GM19395 (cell line): ENCODE measurements around the gene JAKMIP2.
"Not testable (repeated sequence)": the region's sequence is repeated elsewhere in the genome, so short reads cannot be mapped to it uniquely, and the experiment has no call there.

Experiments
- ATAC-seq: cut with Tn5 transposase; IDR thresholded peaks from one replicate; pipeline ENCODE4 v1.9.1; 2021; ENCODE audit warnings: mild to moderate bottlenecking, moderate library complexity; ENCODE audit not compliant: unreplicated experiment

JAKMIP2 gene

DNA sequence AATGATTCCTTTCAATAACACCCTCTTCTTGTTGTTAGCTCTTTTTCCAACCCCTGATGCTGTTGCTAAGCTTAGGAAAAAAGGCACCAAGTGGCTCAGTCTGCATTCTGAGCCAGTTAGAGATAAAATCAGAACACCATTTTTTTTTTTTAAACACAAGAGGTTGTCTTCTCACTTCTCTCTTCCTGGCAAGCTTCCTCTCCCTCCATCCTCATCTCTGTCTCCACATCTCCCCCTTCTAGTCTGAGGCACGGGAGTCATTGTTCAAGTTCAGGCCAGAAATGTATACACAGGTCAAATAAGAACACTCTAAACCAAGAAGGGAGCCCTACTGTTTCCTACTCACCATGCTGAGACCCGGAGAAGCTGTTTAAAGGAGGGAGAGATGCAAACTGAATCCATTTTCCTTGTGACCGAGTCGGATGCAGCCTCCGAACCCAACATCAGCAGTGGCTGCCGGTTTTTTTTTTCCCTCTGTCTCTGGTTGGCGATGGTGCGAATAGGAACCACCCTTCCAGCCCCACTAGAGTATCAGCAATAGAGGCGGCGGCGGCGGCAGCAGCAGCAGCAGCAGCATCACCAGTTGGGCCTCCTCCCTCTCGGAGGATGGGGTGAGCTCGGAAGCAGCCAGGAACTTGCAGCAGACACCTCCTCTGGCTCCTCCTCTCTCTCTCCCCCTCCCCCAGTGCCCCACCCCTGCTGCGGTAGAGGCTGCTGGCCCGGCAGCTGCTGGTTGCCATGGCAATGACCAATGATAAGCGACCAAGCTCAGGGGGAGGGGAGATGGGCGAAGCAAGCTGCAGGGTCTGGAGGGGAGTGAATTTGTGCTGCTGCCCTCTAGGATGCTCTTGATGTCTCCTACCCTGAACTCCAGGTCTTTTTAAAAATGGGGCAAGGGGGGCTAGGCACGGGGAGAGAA, at the start of gene JAKMIP2:
TSS of gene JAKMIP2 (minus strand) at position 619 of the 919 bp plus-strand sequence. CDS start 110,922 bp downstream, outside the sequence.
- ATAC-seq, result peak; percentile 96

- ATAC-seq, result no peak
These were observed 48.9 kb upstream of the JAKMIP2 start, which contains the start of gene SPINK1 for GRCh38 chr5:147831465-147831864. SPINK1 (minus strand) TSS chr5:147831671; CDS start chr5:147831577, 94 bp downstream.

DNA sequence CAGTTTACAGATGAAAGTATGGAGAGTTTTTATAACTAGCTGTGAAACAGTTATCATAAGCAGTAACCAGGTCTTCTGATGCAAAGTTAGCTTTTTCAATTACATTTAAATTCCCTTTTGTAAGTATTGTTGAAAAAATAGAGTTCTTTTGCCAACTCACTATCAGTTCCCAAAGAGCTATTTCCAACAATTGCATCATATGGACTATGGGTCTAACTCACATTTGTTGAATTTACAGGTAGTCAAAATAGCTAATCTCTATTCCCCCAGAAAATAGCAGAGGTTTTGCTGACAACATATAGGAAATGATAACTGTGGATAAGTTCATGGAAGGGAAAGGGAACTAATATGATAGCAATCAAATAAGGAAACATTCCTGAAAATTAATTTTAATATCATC, 47.5 kb upstream of the JAKMIP2 start:
- ATAC-seq, result no peak

DNA sequence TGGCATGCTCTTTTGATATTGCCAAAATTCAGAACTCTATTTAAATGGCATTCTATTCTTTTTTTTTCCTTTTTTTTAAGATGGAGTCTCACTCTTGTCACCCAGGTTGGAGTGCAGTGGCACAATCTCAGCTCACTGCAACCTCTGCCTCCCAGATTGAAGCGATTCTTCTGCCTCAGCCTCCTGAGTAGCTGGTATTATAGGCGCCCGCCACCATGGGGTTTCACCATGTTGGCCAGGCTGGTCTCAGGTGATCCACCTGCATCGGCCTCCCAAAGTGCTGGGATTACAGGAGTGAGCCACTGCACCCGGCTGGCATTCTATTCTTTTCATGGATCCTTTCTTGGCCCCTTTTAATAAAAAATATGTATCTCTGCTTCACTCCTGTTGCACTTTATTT, 44.5 kb upstream of the JAKMIP2 start:
- not testable (repeated sequence) for ATAC-seq

DNA sequence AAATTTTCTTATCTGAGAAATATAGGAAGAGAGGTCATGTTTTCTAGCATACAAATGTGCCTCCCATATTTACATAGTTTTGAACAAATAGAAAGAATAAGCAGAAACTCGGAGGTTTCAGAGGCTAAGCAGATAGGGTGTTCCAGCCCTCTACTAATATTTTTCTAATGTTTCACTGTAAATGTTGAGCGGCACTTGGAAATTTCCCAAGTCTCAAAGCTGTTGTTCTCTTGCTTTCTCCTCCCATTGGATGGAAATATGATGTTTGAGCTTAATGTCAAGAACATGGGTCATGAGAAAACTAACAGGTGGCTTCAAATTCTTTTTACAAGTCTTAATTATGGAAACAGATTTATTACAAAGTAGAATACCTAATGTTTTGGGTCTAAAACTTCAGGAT, 43.8 kb upstream of the JAKMIP2 start:
- ATAC-seq, result no peak

DNA sequence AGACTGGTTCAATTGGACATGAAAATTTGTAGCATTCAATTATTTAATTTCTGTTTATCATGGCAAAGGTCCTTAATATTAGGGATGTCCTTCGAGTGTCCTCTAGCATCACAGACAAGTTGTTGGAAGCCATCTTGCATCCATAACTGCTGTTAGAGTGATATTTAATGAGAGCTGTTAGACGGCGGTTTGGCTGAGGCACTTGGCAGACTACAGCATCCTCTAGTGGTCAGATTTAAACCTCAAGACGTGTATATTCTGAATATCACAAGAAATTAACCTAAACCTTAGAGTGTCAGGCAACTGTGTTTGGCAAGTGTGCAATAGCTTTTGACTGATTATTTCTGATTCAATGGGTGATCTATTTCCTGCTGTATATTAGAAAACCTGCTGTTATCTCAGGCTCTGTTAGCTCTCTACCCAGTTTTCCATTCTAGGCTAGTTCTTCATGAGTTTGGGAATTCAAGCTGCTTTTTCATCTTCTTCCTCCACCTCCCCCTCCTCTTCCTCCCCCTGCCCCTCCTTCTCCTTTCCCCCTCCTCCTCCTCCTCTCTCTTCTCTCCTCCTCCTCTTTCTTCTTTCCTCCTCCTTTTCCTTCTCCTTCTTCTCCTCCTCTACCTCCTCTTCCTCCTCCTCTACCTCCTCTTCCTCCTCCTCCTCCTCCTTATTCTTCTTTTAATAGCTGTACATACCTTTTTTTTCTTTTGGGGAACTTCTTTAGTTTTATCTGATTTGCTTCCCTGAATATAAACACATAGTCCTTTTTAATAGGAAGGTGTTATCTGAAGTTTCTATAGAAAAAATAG, 40.4 kb upstream of the JAKMIP2 start:
- peak; percentile 94 for ATAC-seq

DNA sequence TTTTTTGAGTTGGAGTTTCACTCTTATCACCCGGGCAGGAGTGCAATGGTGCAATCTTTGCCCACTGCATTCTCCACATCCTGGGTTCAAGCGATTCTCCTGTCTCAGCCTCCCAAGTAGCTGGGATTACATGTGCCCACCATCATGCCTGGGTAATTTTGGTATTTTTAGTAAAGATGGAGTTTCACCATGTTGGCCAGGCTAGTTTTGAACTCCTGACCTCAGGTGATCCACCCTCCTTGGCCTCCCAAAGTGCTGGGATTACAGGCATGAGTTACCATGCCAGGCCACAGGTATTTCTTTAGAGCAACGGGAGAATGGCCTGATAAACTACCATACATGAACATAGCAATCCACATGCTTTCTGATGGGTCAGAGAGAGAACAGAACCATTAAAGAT, 39.7 kb upstream of the JAKMIP2 start:
- ATAC-seq, result peak; percentile 16

- no peak for ATAC-seq
These were observed 39.2 kb upstream of the JAKMIP2 start for GRCh38 chr5:147821766-147822165.

DNA sequence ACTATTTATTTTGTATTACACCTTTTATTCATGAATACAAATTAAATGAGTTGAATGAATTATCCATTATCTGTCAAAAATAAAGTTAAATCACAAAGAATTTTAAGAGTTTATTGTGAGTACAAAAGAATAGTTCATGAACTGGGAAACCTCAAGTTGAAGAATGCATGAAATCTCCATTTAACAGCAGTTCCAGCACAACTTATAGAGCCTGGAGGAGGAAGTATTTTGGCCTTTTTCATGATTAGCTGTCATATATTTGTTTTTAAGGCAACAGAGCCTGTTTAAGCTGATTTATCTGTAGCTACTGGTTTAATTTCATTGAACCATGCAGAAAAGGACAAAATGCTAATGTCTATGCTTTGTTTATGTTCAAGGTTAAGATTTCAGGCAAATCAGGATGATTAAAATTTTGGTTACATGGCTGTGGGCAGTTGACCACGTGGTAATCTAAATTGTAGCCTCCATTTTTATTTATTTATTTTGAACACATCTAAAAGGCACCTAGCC, 36.8 kb upstream of the JAKMIP2 start:
- ATAC-seq, result no peak

GRCh38 chr5:147818290-147818689, 35.8 kb upstream of the JAKMIP2 start:
- no peak for ATAC-seq

GRCh38 chr5:147813696-147814095, 31.2 kb upstream of the JAKMIP2 start:
- ATAC-seq, result no peak

- ATAC-seq, result no peak
These were observed 27.5 kb upstream of the JAKMIP2 start for GRCh38 chr5:147809830-147810666.

- ATAC-seq, result peak; percentile 96
These were observed 22.5 kb upstream of the JAKMIP2 start for GRCh38 chr5:147805030-147805454.

DNA sequence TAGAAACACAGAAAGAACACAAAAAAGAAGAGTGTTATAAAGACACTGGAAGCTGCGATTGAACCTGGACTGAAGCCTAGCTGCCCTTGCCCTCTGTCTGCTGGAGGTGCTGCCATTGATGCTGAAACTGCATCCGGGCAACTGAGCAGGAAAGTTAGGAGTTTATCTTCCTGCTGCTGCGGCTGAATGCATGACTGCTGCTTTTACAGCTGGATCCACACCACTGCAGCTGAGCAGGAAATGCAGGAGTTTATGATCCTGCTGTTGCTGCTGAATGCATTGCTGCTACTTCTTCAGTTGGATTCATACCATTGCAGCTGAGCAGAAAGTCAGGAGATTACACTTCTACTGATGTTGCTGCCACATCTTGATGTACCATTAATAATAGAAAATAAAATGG, 21.8 kb upstream of the JAKMIP2 start:
- no peak for ATAC-seq

- ATAC-seq, result no peak
These were observed 21.4 kb upstream of the JAKMIP2 start for GRCh38 chr5:147803926-147804325.

DNA sequence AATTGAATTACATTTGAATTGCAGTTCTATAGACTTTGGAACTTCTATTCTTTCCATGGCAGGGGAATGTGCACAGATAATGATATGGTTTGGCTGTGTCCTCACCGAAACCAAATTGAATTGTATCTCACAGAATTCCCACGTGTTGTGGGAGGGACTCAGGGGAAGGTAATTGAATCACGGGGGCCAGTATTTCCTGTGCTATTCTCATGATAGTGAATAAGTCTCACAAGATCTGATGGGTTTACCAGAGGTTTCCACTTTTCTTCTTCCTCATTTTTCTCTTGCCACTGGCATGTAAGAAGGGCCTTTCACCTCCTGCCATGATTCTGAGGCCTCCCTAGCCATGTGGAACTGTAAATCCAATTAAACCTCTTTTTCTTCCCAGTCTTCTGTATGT, 20.6 kb upstream of the JAKMIP2 start:
- not testable (repeated sequence) for ATAC-seq

- no peak for ATAC-seq
These were observed 18.9 kb upstream of the JAKMIP2 start for GRCh38 chr5:147801461-147801860.

DNA sequence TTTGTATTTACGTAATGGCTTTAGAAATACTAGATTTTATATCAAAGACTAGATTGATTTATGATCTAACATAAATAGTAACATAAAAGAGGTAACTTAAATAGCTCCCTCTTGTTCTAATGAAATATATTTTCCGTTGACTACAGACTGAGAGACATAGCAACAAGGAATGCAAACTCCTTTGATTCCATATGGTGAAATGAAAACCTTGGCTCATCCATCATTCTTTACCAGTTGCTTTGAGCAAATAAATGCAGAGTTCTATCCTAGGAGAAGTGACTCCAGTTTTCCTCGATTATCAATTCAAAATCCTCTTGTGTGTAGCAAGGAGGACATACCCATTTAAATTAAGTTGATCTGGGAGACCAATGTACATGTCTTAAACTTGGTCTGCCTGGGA, 18.0 kb upstream of the JAKMIP2 start:
- no peak for ATAC-seq

GRCh38 chr5:147796556-147797308, 14.2 kb upstream of the JAKMIP2 start:
- no peak for ATAC-seq

DNA sequence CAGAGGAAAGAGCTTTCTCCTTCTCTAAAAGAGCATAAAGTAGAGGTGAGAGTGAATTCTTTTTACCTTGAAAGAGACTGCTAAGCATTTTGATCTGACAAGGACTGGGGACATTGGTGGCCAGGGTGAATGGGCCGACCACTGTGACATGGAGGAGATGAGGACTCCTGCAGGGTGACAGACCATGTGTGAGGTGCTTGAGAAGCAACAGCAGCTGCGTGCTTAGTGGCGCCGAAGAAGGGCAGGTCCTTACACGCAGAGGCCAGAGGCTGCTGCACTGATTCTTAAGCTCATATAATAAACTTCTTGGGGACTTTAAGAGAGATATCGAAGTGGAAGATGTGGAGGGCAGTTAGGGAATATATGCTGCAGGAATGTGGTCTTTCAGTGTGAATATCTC, 8.7 kb upstream of the JAKMIP2 start:
- no peak for ATAC-seq
